HCT116 (cell line): Measurements from ENCODE around the gene TBCCD1. TPM values are rescaled to one million over a fixed set of nuclear protein-coding genes. Genes with fewer than 3 reads are reported as not detected.

ENCODE experiments used
- ATAC-seq: fragments of 200-7000 bp; cut with Tn5 transposase; 2 replicates; pipeline ENCODE4 v1.9.1; 2020; ENCODE audit warnings: mild to moderate bottlenecking, moderate library complexity
- BruUV-seq: library from RNA; stranded (reverse); fragments of 400-500 nt; replicated peaks from 2 replicates; lab custom pipeline; 2021; lab: Mats Ljungman, UMichigan
- CTCF ChIA-PET: fragments of 300-600 bp; sonication (Branson Sonifier 250); formaldehyde crosslinking; loops from one replicate; lab custom pipeline; 2021; ENCODE audit warnings: antibody characterized with exemption; lab: Charles Lee
- POLR2A ChIA-PET: fragments of 300-600, 350-600 bp; sonication (Branson Sonifier 250); formaldehyde crosslinking; loops from one replicate; lab custom pipeline; 2021; ENCODE audit warnings: antibody characterized with exemption; lab: Charles Lee
- RAD21 ChIA-PET, 2 experiments: fragments of 300-600 bp; sonication (Branson Sonifier 250); formaldehyde crosslinking; loops; one replicate each; lab custom pipeline; 2023; ENCODE audit warnings: low total read pairs in 2 of 2; ENCODE audit not compliant: uncharacterized antibody in 2 of 2, unreplicated experiment in 2 of 2, low non-redundant PET in 1 of 2; lab: Charles Lee
- DNase-seq: peaks from one replicate; pipeline ENCODE4 v3.0.0-alpha.2; 2010; ENCODE audit warnings: low read depth, low spot score
- H2AFZ ChIP-seq: fragments of 200-600 bp; shearing (Covaris generic), sonication (generic); 2 replicates; pipeline ENCODE4 v1.6.1; 2017; ENCODE audit warnings: low read depth, mixed run types, mixed read lengths, antibody characterized with exemption, low read length; ENCODE audit not compliant: poor library complexity, severe bottlenecking
- H3K27ac ChIP-seq: 2 replicates; pipeline ENCODE4 v1.5.1; 2012; ENCODE audit warnings: low read depth, low read length
- H3K27me3 ChIP-seq: fragments of 200-600 bp; sonication (generic); 2 replicates; pipeline ENCODE4 v1.6.1; 2016; ENCODE audit warnings: mixed run types, low read length, mixed read lengths; ENCODE audit not compliant: insufficient read depth
- H3K36me3 ChIP-seq, 2 experiments: fragments of 200-500 bp in 1 of 2; fragments of 200-600 bp in 1 of 2; sonication (Bioruptor generic) in 1 of 2; sonication (generic) in 1 of 2; 2 replicates each; pipeline versions ENCODE4 v1.5.1 to v1.6.1; 2014 to 2016; ENCODE audit warnings: low read length in 2 of 2, inconsistent platforms in 1 of 2, mixed read lengths in 1 of 2, mixed run types in 1 of 2; ENCODE audit not compliant: insufficient read depth in 2 of 2, control insufficient read depth in 1 of 2
- H3K4me1 ChIP-seq, 2 experiments: fragments of 200-600 bp in 1 of 2; sonication (generic) in 1 of 2; 2 replicates each; pipeline versions ENCODE4 v1.5.1 to v1.6.1; 2012 to 2017; ENCODE audit warnings: low read length in 2 of 2, inconsistent platforms in 1 of 2, mild to moderate bottlenecking in 1 of 2, mixed read lengths in 1 of 2, mixed run types in 1 of 2, moderate library complexity in 1 of 2; ENCODE audit not compliant: insufficient read depth in 2 of 2, control insufficient read depth in 1 of 2
- H3K4me2 ChIP-seq: fragments of 200-600 bp; sonication (generic); 2 replicates; pipeline ENCODE4 v1.6.1; 2017; ENCODE audit warnings: mixed run types, low read length, mixed read lengths
- H3K4me3 ChIP-seq, 2 experiments: fragments of 200-600 bp in 1 of 2; sonication (generic) in 1 of 2; replicated peaks in 1 of 2; 2 replicates each; pipeline ENCODE4 v1.5.1; 2011 to 2016; ENCODE audit warnings: low read length in 2 of 2, control low read depth in 1 of 2, low read depth in 1 of 2, mild to moderate bottlenecking in 1 of 2, mixed read lengths in 1 of 2, mixed run types in 1 of 2
- H3K79me2 ChIP-seq: fragments of 200-600 bp; sonication (generic); 2 replicates; pipeline ENCODE4 v1.6.1; 2017; ENCODE audit warnings: mild to moderate bottlenecking, mixed run types, low read length, moderate library complexity, mixed read lengths; ENCODE audit not compliant: insufficient read depth
- H3K9ac ChIP-seq: fragments of 200-600 bp; sonication (generic); 2 replicates; pipeline ENCODE4 v1.6.1; 2016; ENCODE audit warnings: low read length, mixed read lengths
- H3K9me2 ChIP-seq: fragments of 200-600 bp; sonication (generic), shearing (Covaris generic); 2 replicates; pipeline ENCODE4 v1.6.1; 2017; ENCODE audit warnings: mixed run types, mild to moderate bottlenecking, moderate library complexity; ENCODE audit not compliant: insufficient read depth
- H3K9me3 ChIP-seq, 2 experiments: fragments of 200-500 bp in 1 of 2; fragments of 200-600 bp in 1 of 2; sonication (Bioruptor generic) in 1 of 2; sonication (generic) in 1 of 2; 2 replicates each; pipeline ENCODE4 v1.6.1; 2014 to 2017; ENCODE audit warnings: low read length in 2 of 2, mixed read lengths in 2 of 2, inconsistent platforms in 1 of 2, low read depth in 1 of 2, mild to moderate bottlenecking in 1 of 2, mixed run types in 1 of 2, moderate library complexity in 1 of 2; ENCODE audit not compliant: control insufficient read depth in 1 of 2, insufficient read depth in 1 of 2
- H4K20me1 ChIP-seq: fragments of 200-600 bp; sonication (generic), shearing (Covaris generic); 2 replicates; pipeline ENCODE4 v1.6.1; 2017; ENCODE audit warnings: mixed run types, mild to moderate bottlenecking, moderate library complexity; ENCODE audit not compliant: insufficient read depth
- RAD21 ChIP-seq: IDR thresholded peaks from 2 replicates; pipeline ENCODE4 v1.6.1; 2012; ENCODE audit warnings: low read depth, mild to moderate bottlenecking
- intact Hi-C: fragments of 100-400 bp; cut with micrococcal nuclease; formaldehyde crosslinking; loops from 2 replicates; pipeline ENCODE4 v1.10.0; 2022
- total RNA-seq: library from RNA; stranded (reverse); gene quantifications from one replicate; pipeline ENCODE4 v1.2.1, GENCODE V29; 2021; ENCODE audit not compliant: unreplicated experiment
- TF ChIP-seq, protein P1 (sequence below), 3 experiments: fragments of 200-600 bp in 1 of 3; sonication (generic) in 1 of 3; IDR thresholded peaks in 2 of 3; conservative IDR thresholded peaks in 1 of 3; 2 replicates each; pipeline ENCODE4 v1.5.1; 2012 to 2017; ENCODE audit warnings: low read depth in 2 of 3, low read length in 2 of 3, antibody characterized with exemption in 1 of 3, borderline replicate concordance in 1 of 3, control low read depth in 1 of 3, mild to moderate bottlenecking in 1 of 3, mixed read lengths in 1 of 3, mixed run types in 1 of 3, moderate library complexity in 1 of 3; ENCODE audit not compliant: insufficient read depth in 1 of 3
- TF ChIP-seq, protein P2 (sequence below): IDR thresholded peaks from 2 replicates; pipeline ENCODE4 v1.6.1; 2012; ENCODE audit warnings: low read depth
- TF ChIP-seq, protein P3 (sequence below): IDR thresholded peaks from 2 replicates; pipeline ENCODE4 v1.6.1; 2012

Gene TBCCD1
- total RNA-seq, 1 experiment from 2014 or later = 16.8 TPM

DNA sequence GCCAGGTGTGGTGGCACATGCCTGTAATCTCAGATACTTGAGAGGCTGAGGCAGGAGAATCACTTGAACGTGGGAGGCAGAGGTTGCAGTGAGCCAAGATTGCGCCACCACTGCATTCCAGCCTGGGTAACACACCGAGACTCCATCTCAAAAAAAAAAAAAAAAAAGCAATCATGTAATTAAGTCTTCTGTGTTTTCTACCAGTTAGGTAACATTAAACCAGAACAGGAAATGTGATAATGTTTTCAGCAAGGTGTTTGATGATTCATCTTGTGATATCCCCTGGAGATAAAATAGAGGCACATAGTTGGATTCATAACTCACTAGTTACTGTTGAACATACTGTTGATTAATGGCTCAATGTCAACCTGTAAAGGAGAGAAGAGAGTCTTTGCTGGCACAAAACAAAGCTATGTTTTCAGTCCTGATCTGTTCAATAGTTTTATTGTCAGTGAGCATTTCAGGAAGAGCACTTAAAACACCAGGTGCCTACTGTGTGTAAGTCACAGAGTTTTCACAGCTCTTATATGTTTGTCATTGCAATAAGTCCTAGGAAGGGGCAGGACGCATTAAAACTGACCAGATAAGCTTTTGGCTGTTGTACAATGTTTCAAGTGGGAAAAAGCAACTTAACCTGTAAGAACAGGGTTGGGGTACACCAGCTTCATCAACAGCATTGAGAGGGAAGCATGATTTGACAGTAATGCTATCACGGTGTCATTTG is 22.9 kb upstream of the TBCCD1 start (continued):
- TF ChIP-seq, protein P1, sequence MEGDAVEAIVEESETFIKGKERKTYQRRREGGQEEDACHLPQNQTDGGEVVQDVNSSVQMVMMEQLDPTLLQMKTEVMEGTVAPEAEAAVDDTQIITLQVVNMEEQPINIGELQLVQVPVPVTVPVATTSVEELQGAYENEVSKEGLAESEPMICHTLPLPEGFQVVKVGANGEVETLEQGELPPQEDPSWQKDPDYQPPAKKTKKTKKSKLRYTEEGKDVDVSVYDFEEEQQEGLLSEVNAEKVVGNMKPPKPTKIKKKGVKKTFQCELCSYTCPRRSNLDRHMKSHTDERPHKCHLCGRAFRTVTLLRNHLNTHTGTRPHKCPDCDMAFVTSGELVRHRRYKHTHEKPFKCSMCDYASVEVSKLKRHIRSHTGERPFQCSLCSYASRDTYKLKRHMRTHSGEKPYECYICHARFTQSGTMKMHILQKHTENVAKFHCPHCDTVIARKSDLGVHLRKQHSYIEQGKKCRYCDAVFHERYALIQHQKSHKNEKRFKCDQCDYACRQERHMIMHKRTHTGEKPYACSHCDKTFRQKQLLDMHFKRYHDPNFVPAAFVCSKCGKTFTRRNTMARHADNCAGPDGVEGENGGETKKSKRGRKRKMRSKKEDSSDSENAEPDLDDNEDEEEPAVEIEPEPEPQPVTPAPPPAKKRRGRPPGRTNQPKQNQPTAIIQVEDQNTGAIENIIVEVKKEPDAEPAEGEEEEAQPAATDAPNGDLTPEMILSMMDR (IDR thresholded peaks at IDR 0.05 in 2 of 3, conservative IDR thresholded peaks at IDR 0.05 in 1 of 3; ENCODE audit: borderline replicate concordance in 1 of 3, insufficient read depth in 1 of 3, low read depth in 2 of 3, low read length in 2 of 3) = no peak

DNA sequence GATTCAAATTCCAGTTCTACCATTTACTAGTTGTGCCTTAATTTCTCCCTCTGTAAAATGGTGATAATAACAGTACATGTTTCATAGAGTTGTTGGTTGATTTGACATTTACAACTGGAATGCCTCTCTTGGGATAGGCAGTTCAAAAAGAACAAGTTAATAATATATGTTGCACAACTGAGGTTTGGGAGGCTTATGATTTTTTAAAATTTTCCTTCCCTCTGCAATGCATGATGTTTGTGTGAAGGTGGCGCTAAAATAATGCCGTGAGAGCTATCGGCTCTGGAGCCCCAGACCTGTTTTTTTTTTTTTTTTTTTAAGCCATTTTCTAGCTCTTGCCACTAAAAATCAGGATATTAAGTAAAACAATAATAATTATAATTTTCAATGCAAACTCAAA is 22.0 kb upstream of the TBCCD1 start:
- no peaks in the 10 kb centered on the region for H3K9me3 ChIP-seq
- TF ChIP-seq, protein P2, sequence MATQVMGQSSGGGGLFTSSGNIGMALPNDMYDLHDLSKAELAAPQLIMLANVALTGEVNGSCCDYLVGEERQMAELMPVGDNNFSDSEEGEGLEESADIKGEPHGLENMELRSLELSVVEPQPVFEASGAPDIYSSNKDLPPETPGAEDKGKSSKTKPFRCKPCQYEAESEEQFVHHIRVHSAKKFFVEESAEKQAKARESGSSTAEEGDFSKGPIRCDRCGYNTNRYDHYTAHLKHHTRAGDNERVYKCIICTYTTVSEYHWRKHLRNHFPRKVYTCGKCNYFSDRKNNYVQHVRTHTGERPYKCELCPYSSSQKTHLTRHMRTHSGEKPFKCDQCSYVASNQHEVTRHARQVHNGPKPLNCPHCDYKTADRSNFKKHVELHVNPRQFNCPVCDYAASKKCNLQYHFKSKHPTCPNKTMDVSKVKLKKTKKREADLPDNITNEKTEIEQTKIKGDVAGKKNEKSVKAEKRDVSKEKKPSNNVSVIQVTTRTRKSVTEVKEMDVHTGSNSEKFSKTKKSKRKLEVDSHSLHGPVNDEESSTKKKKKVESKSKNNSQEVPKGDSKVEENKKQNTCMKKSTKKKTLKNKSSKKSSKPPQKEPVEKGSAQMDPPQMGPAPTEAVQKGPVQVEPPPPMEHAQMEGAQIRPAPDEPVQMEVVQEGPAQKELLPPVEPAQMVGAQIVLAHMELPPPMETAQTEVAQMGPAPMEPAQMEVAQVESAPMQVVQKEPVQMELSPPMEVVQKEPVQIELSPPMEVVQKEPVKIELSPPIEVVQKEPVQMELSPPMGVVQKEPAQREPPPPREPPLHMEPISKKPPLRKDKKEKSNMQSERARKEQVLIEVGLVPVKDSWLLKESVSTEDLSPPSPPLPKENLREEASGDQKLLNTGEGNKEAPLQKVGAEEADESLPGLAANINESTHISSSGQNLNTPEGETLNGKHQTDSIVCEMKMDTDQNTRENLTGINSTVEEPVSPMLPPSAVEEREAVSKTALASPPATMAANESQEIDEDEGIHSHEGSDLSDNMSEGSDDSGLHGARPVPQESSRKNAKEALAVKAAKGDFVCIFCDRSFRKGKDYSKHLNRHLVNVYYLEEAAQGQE = no peak
- TF ChIP-seq, protein P3, sequence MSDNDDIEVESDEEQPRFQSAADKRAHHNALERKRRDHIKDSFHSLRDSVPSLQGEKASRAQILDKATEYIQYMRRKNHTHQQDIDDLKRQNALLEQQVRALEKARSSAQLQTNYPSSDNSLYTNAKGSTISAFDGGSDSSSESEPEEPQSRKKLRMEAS = peak; percentile 36; the same call in 1 of the 2 replicates
- peak; percentile 74 for TF ChIP-seq RAD21
- TF ChIP-seq, protein P1 (IDR thresholded peaks at IDR 0.05 in 2 of 3, conservative IDR thresholded peaks at IDR 0.05 in 1 of 3; ENCODE audit: borderline replicate concordance in 1 of 3, insufficient read depth in 1 of 3, low read depth in 2 of 3, low read length in 2 of 3) = peak; percentile 44 to 59 (median 59); a peak in 5 of 6 replicates
- H3K27ac ChIP-seq = no peak overlapping the region
- DNase-seq (no peak), ATAC-seq (peak; percentile 68)
- peaks cover 16 to 24% of the 10 kb centered on the region in 2 experiments for H3K4me1 ChIP-seq
- no TSS peak for BruUV-seq
- no peaks in the 10 kb centered on the region for H3K27me3 ChIP-seq
- H3K9ac ChIP-seq = no peak overlapping the region
- H3K36me3 ChIP-seq = peaks cover 15 to 17% of the 10 kb centered on the region in 2 experiments; a peak in 3 of 4 replicates
- H2AFZ ChIP-seq = peak overlapping the region; percentile 3
- H3K79me2 ChIP-seq = no peaks in the 10 kb centered on the region
- H4K20me1 ChIP-seq = no peaks in the 10 kb centered on the region
- ChIA-PET RAD21 (interaction anchor here in 1 of 2 experiments (0.7 to 0.9 kb wide), 3 partner anchors 28 to 232 kb away, joined by 3 read pairs; partner anchors contain the start of gene EIF4A2), CTCF (interaction anchor here (0.6 to 3.0 kb wide), 9 partner anchors 12 to 260 kb away, joined by 3 to 14 read pairs (median 4); partner anchors contain the start of gene DNAJB11), POLR2A (interaction anchor here (2.8 kb wide), 1 partner anchor 19 kb away, joined by 9 read pairs; the partner anchor contains the start of gene DNAJB11)
- H3K9me2 ChIP-seq = no peaks in the 10 kb centered on the region
- peak overlapping the region; percentile 57 for H3K4me2 ChIP-seq
- intact Hi-C loops = loop anchor here (10.0 kb wide), 1 partner anchor 236 kb away; no protein-coding TSS in a partner anchor
- H3K4me3 ChIP-seq = 0 out of 4 replicates have a peak overlapping the region, but pooled peaks of 1 of the 2 experiments have one; percentile 1
